ENCODE data around the gene SLC27A2.
"Not testable (repeated sequence)": the region's sequence is repeated elsewhere in the genome, so short reads cannot be mapped to it uniquely, and the experiment has no call there.

SLC27A2 gene

GRCh38 chr15:50181969-50182218 lies at the start of gene SLC27A2:
Gene SLC27A2, plus strand, starts transcription at chr15:50182196. Its CDS starts 232 bp downstream, at chr15:50182428.
- DNase-seq (ENCODE audit: low spot score): peak; percentile 19

- not testable (repeated sequence) for DNase-seq (ENCODE audit: low spot score)
Observed at GRCh38 chr15:50132251-50132984, 49.6 kb upstream of the SLC27A2 start.

GRCh38 chr15:50134524-50135024 lies 47.4 kb upstream of the SLC27A2 start:
- DNase-seq (ENCODE audit: low spot score): peak; percentile 73

GRCh38 chr15:50135031-50135551 lies 46.9 kb upstream of the SLC27A2 start:
- DNase-seq (ENCODE audit: low spot score): no peak

GRCh38 chr15:50137330-50137761 lies 44.6 kb upstream of the SLC27A2 start:
- DNase-seq (ENCODE audit: low spot score): no peak

- no peak for DNase-seq (ENCODE audit: low spot score)
Observed at GRCh38 chr15:50137893-50138292, 44.1 kb upstream of the SLC27A2 start.

GRCh38 chr15:50138391-50138790 lies 43.6 kb upstream of the SLC27A2 start:
- no peak for DNase-seq (ENCODE audit: low spot score)

- DNase-seq (ENCODE audit: low spot score): peak; percentile 38
Observed at GRCh38 chr15:50140098-50140497, 41.9 kb upstream of the SLC27A2 start.

GRCh38 chr15:50140983-50141382 lies 41.0 kb upstream of the SLC27A2 start:
- DNase-seq (ENCODE audit: low spot score): no peak

GRCh38 chr15:50141856-50142255 lies 40.1 kb upstream of the SLC27A2 start:
- no peak for DNase-seq (ENCODE audit: low spot score)

- DNase-seq (ENCODE audit: low spot score): no peak
Observed at GRCh38 chr15:50143255-50143860, 38.6 kb upstream of the SLC27A2 start.

GRCh38 chr15:50144341-50145120 lies 37.5 kb upstream of the SLC27A2 start:
- no peak for DNase-seq (ENCODE audit: low spot score)

- peak; percentile 70 for DNase-seq (ENCODE audit: low spot score)
Observed at GRCh38 chr15:50145451-50145872, 36.5 kb upstream of the SLC27A2 start.

GRCh38 chr15:50146632-50147031 lies 35.4 kb upstream of the SLC27A2 start:
- DNase-seq (ENCODE audit: low spot score): no peak

GRCh38 chr15:50148362-50148963 lies 33.5 kb upstream of the SLC27A2 start:
- DNase-seq (ENCODE audit: low spot score): no peak

GRCh38 chr15:50149090-50149489 lies 32.9 kb upstream of the SLC27A2 start:
- no peak for DNase-seq (ENCODE audit: low spot score)

- DNase-seq (ENCODE audit: low spot score): no peak
Observed at GRCh38 chr15:50150349-50150748, 31.6 kb upstream of the SLC27A2 start.

GRCh38 chr15:50150851-50151250 lies 31.1 kb upstream of the SLC27A2 start:
- DNase-seq (ENCODE audit: low spot score): no peak

- no peak for DNase-seq (ENCODE audit: low spot score)
Observed at GRCh38 chr15:50151476-50151875, 30.5 kb upstream of the SLC27A2 start.

GRCh38 chr15:50158236-50158635 lies 23.8 kb upstream of the SLC27A2 start:
- DNase-seq (ENCODE audit: low spot score): not testable (repeated sequence)

- no peak for DNase-seq (ENCODE audit: low spot score)
Observed at GRCh38 chr15:50162969-50163718, 18.9 kb upstream of the SLC27A2 start.

Data from Ammon's horn (tissue), 1 donor.